Stimulated activated naive B cell treated with anti-CD40 and anti-IgM and Interleukin-4, amounts not matched to agents 10 μg/mL and 1 μg/mL and 100 μg/mL, for 72 hours (primary cell): Measurements from ENCODE around the gene PRX.
"Not testable (repeated sequence)": the region's sequence is repeated elsewhere in the genome, so short reads cannot be mapped to it uniquely, and the experiment has no call there.

Experiments
- ATAC-seq, 2 donors: fragments of 150-1000 bp; cut with Tn5 transposase; replicated peaks; 2 replicates each; pipeline ENCODE4 v1.10.0; 2021; ENCODE audit warnings: moderate library complexity in 1 of 2
- DNase-seq: peaks from one replicate; pipeline ENCODE4 v3.0.0; 2021
- H3K27ac Mint-ChIP-seq: one replicate; pipeline ENCODE4 v1.8.0; 2022; ENCODE audit warnings: mild to moderate bottlenecking, mixed read lengths
- H3K27me3 Mint-ChIP-seq, 2 donors: one replicate each; pipeline ENCODE4 v1.8.0; 2022; ENCODE audit warnings: mixed read lengths in 2 of 2
- H3K36me3 Mint-ChIP-seq, 2 donors: one replicate each; pipeline ENCODE4 v1.8.0; 2022; ENCODE audit warnings: mixed read lengths in 2 of 2, mild to moderate bottlenecking in 1 of 2
- H3K4me1 Mint-ChIP-seq, 2 donors: one replicate each; pipeline ENCODE4 v1.8.0; 2022; ENCODE audit warnings: mixed read lengths in 2 of 2, mild to moderate bottlenecking in 1 of 2
- H3K4me3 Mint-ChIP-seq, 2 donors: one replicate each; pipeline ENCODE4 v1.8.0; 2022; ENCODE audit warnings: mild to moderate bottlenecking in 2 of 2, mixed read lengths in 2 of 2, moderate library complexity in 1 of 2
- H3K9me3 Mint-ChIP-seq, 2 donors: one replicate each; pipeline ENCODE4 v1.8.0; 2022; ENCODE audit warnings: mixed read lengths in 2 of 2, mild to moderate bottlenecking in 1 of 2

PRX gene

GRCh38 chr19:40413291-40413845 lies at the start of gene PRX:
Gene PRX, minus strand, starts transcription at chr19:40413378. Its CDS starts 5,446 bp downstream, at chr19:40407932.
- no peak for ATAC-seq
- H3K27ac Mint-ChIP-seq, result no peak within 1 kb of the TSS
- DNase-seq, result no peak
- H3K36me3 Mint-ChIP-seq, result no peaks in the 10 kb centered on the region
- peaks cover 13 to 18% of the 10 kb centered on the region in 2 donors for H3K4me1 Mint-ChIP-seq
- H3K9me3 Mint-ChIP-seq, result no peaks in the 10 kb centered on the region
- H3K27me3 Mint-ChIP-seq, result peaks cover 12 to 32% of the 10 kb centered on the region in 2 donors
- H3K4me3 Mint-ChIP-seq, result no peak within 1 kb of the TSS

DNA sequence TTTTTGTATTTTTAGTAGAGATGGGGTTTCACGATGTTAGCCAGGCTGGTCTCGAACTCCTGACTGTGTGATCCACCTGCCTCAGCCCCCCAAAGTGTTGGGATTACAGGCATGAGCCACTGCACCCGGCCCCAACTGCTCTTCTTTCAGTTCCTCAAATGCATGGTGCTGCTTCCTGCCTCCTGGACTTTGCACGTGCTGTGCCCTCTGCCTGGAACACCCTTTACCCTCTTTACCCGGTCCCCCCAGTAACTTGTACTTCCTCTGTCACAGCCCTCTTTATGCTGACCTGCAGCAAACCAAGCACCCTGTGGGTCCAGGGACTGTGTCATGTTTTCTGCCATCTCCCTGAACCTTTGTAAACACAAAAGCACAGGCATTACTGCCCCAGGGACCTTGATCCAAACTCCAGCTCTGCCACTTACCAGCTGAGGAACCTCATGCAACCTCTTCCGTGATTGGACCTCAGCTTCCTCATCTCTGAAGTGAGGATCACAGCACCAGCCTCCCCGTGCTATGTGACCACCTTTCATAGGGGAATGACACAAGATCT lies 48.6 kb upstream of the PRX start:
- DNase-seq (peak; percentile 24), ATAC-seq (no peak)
- Mint-ChIP-seq H3K4me1 (peaks cover 28 to 39% of the 10 kb centered on the region in 2 donors), H3K27me3 (peaks cover 8 to 9% of the 10 kb centered on the region in 2 donors), H3K36me3 (peaks cover 6 to 7% of the 10 kb centered on the region in 2 donors), H3K4me3 (peak overlapping the region in 1 of 2 donors; percentile 5), H3K9me3 (no peaks in the 10 kb centered on the region), H3K27ac (peak overlapping the region; percentile 42)

- H3K4me1 Mint-ChIP-seq, result peaks cover 15 to 24% of the 10 kb centered on the region in 2 donors
- no peaks in the 10 kb centered on the region for H3K27me3 Mint-ChIP-seq
- no peak for ATAC-seq
- H3K4me3 Mint-ChIP-seq, result no peak overlapping the region
- DNase-seq, result no peak
- H3K27ac Mint-ChIP-seq, result no peak overlapping the region
- H3K9me3 Mint-ChIP-seq, result no peaks in the 10 kb centered on the region
- peaks cover 0 to 2% of the 10 kb centered on the region in 2 donors for H3K36me3 Mint-ChIP-seq
Observed at GRCh38 chr19:40460185-40460584, 47.0 kb upstream of the PRX start.

- Mint-ChIP-seq H3K4me3 (no peak overlapping the region), H3K27me3 (no peaks in the 10 kb centered on the region), H3K4me1 (peaks cover 10 to 13% of the 10 kb centered on the region in 2 donors), H3K9me3 (no peaks in the 10 kb centered on the region), H3K27ac (no peak overlapping the region), H3K36me3 (peaks cover 0 to 2% of the 10 kb centered on the region in 2 donors)
- DNase-seq (no peak), ATAC-seq (no peak)
Observed at GRCh38 chr19:40458597-40458974, 45.4 kb upstream of the PRX start.

DNA sequence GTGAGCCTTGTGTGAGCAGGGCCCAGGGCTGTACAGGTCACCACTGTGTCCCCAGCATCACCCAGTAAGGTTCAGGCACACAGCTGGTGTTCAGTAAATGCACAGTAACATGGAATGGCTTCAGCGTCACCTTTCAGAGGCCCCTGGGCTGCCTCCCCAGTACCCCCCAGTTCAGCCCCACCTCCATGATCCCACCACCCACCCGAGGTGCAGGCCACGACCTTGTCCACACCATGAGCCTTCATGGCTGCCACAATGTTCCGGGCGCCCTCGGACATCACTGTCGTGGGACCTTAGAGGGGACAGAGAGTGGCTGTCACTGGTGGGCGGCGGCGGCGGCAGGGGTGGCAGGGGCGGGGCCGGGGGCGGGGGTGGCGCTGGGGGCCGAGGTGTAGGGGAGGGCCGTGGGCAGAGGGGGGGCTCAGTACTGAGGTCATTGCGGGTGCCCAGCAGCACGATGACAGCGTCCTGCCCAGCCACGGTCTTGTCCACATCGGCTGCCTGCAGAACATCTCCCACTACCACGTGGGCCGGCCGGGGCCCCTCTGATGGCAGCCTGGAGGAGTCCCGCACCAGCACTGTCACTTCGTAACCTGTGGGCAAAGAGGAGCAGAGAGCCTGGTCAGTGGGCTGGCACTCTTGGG lies 44.9 kb upstream of the PRX start:
- H3K4me3 Mint-ChIP-seq, result no peak overlapping the region
- no peaks in the 10 kb centered on the region for H3K9me3 Mint-ChIP-seq
- H3K36me3 Mint-ChIP-seq, result peaks cover 0 to 2% of the 10 kb centered on the region in 2 donors
- no peak for DNase-seq
- no peak for ATAC-seq
- H3K4me1 Mint-ChIP-seq, result peaks cover 9 to 13% of the 10 kb centered on the region in 2 donors
- H3K27ac Mint-ChIP-seq, result no peak overlapping the region
- H3K27me3 Mint-ChIP-seq, result no peaks in the 10 kb centered on the region

GRCh38 chr19:40457048-40457447 lies 43.9 kb upstream of the PRX start:
- Mint-ChIP-seq H3K4me3 (no peak overlapping the region), H3K27ac (no peak overlapping the region), H3K4me1 (peaks cover 9 to 13% of the 10 kb centered on the region in 2 donors), H3K36me3 (peaks cover 0 to 2% of the 10 kb centered on the region in 2 donors), H3K27me3 (no peaks in the 10 kb centered on the region), H3K9me3 (no peaks in the 10 kb centered on the region)
- DNase-seq (no peak), ATAC-seq (no peak)

GRCh38 chr19:40453943-40454342 lies 40.8 kb upstream of the PRX start:
- not testable (repeated sequence) for H3K27me3 Mint-ChIP-seq, DNase-seq, ATAC-seq, H3K36me3 Mint-ChIP-seq, H3K4me1 Mint-ChIP-seq, H3K4me3 Mint-ChIP-seq, H3K27ac Mint-ChIP-seq, H3K9me3 Mint-ChIP-seq

DNA sequence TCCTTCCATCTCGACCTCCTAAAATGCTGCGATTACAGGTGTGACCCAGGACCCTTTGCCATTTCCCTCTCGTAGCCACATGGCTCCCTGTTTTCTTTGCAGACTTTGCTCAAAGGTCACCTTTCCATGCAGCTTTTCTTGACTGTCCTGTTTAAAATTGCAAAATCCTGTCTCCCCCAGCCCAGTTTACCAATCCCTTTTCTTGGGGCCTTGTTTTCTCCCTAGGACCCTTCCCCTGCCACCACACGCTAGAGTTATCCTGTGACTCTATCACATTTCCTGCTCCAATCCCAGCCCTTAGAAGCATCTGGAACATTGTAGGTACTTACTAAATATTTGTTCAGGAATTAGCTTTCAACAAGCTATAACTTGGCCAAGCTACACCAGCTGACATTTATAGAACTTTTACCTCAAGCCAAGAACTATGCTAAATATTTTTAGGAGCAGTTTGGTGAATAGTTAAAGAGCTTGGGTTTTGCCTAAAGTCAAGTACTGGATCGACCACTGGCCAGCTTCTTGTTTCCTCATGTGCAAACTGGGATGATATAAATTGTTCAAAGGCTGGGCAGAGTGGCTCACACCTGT lies 40.1 kb upstream of the PRX start:
- Mint-ChIP-seq H3K27me3 (no peaks in the 10 kb centered on the region), H3K27ac (no peak overlapping the region), H3K4me3 (no peak overlapping the region), H3K36me3 (peaks cover 4 to 5% of the 10 kb centered on the region in 2 donors), H3K4me1 (no peaks in the 10 kb centered on the region), H3K9me3 (no peaks in the 10 kb centered on the region)
- DNase-seq (no peak), ATAC-seq (no peak)

GRCh38 chr19:40452016-40452415 lies 38.8 kb upstream of the PRX start:
- Mint-ChIP-seq H3K9me3 (no peaks in the 10 kb centered on the region), H3K27ac (peak overlapping the region; percentile 6), H3K4me3 (no peak overlapping the region), H3K36me3 (peaks cover 4 to 5% of the 10 kb centered on the region in 2 donors), H3K4me1 (no peaks in the 10 kb centered on the region), H3K27me3 (no peaks in the 10 kb centered on the region)
- no peak for DNase-seq
- no peak for ATAC-seq

GRCh38 chr19:40450664-40451063 lies 37.5 kb upstream of the PRX start:
- DNase-seq (no peak), ATAC-seq (no peak)
- Mint-ChIP-seq H3K27ac (no peak overlapping the region), H3K27me3 (no peaks in the 10 kb centered on the region), H3K36me3 (peaks cover 4 to 5% of the 10 kb centered on the region in 2 donors), H3K9me3 (no peaks in the 10 kb centered on the region), H3K4me1 (no peaks in the 10 kb centered on the region), H3K4me3 (no peak overlapping the region)

DNA sequence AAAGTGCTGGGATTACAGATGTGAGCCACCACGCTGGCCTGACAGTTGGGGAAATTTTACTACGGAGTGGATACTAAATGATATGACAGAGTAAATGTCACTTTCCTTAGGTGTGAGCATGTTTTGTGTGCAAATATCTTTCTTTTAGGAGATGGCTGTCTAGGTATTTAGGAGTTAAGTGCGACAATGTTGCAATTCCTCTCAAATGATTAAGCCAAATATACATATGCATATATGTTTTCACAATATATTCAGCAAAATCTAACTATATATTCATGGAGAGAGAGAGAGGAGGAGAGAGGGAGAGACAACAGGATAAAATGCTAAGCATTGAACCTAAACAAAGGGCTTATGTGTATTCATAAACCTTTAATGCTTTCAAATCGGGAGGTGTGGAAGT lies 36.3 kb upstream of the PRX start:
- ATAC-seq (no peak), DNase-seq (no peak)
- Mint-ChIP-seq H3K27ac (no peak overlapping the region), H3K27me3 (no peaks in the 10 kb centered on the region), H3K4me1 (peaks cover 0 to 3% of the 10 kb centered on the region in 2 donors), H3K36me3 (peaks cover 4 to 5% of the 10 kb centered on the region in 2 donors), H3K4me3 (no peak overlapping the region), H3K9me3 (no peaks in the 10 kb centered on the region)

GRCh38 chr19:40446263-40446784 lies 33.1 kb upstream of the PRX start:
- Mint-ChIP-seq H3K27me3 (no peaks in the 10 kb centered on the region), H3K9me3 (no peaks in the 10 kb centered on the region), H3K4me3 (peak overlapping the region in 1 of 2 donors; percentile 47), H3K4me1 (peaks cover 8 to 12% of the 10 kb centered on the region in 2 donors), H3K27ac (no peak overlapping the region), H3K36me3 (peaks cover 13 to 17% of the 10 kb centered on the region in 2 donors)
- no peak for DNase-seq
- ATAC-seq, result no peak

- peak overlapping the region; percentile 47 for H3K27ac Mint-ChIP-seq
- no peaks in the 10 kb centered on the region for H3K9me3 Mint-ChIP-seq
- ATAC-seq (no peak), DNase-seq (no peak)
- H3K4me1 Mint-ChIP-seq, result peaks cover 8 to 12% of the 10 kb centered on the region in 2 donors
- peak overlapping the region; percentile 22 to 70 for H3K4me3 Mint-ChIP-seq
- H3K27me3 Mint-ChIP-seq, result no peaks in the 10 kb centered on the region
- peaks cover 14 to 22% of the 10 kb centered on the region in 2 donors for H3K36me3 Mint-ChIP-seq
Observed at GRCh38 chr19:40445780-40446262, 32.6 kb upstream of the PRX start.

GRCh38 chr19:40444825-40445312 lies 31.7 kb upstream of the PRX start:
- DNase-seq (no peak), ATAC-seq (no peak)
- Mint-ChIP-seq H3K9me3 (no peaks in the 10 kb centered on the region), H3K27ac (peak overlapping the region; percentile 99), H3K4me3 (peak overlapping the region; percentile 95 to 100), H3K4me1 (peaks cover 8 to 17% of the 10 kb centered on the region in 2 donors), H3K36me3 (peaks cover 11 to 29% of the 10 kb centered on the region in 2 donors), H3K27me3 (no peaks in the 10 kb centered on the region)
